Prostate gland (tissue), 2 donors: ENCODE results near the gene MSANTD2. TPM values are rescaled to one million over a fixed set of nuclear protein-coding genes. Genes with fewer than 3 reads are reported as not detected.

Experiments used
- DNase-seq: peaks from one replicate; pipeline ENCODE4 v3.0.0-alpha.2; 2019; ENCODE audit warnings: low spot score
- H3K27ac ChIP-seq, 2 donors: fragments of 200-600 bp; sonication (generic); 2 replicates each; pipeline ENCODE4 v1.5.1; 2017 to 2019
- H3K27me3 ChIP-seq: fragments of 200-600 bp; sonication (generic); replicated peaks from 2 replicates; pipeline ENCODE4 v1.5.1; 2019; ENCODE audit not compliant: insufficient read depth
- H3K36me3 ChIP-seq, 2 donors: fragments of 200-600 bp; sonication (generic); 1 replicate in 1 of 2; 2 replicates in 1 of 2; pipeline versions ENCODE4 v1.5.1 to v1.8.1; 2017 to 2019
- H3K4me1 ChIP-seq: fragments of 200-600 bp; sonication (generic); replicated peaks from 2 replicates; pipeline ENCODE4 v1.5.1; 2019
- H3K4me3 ChIP-seq, 2 donors: fragments of 200-600 bp; sonication (generic); 2 replicates each; pipeline ENCODE4 v1.5.1; 2017 to 2019
- H3K9me3 ChIP-seq: fragments of 200-600 bp; sonication (generic); 2 replicates; pipeline ENCODE4 v1.5.1; 2017
- POLR2A ChIP-seq: fragments of 450-650 bp; IDR thresholded peaks from one replicate; pipeline ENCODE4 v1.6.1; 2016; ENCODE audit warnings: antibody characterized with exemption, mild to moderate bottlenecking
- POLR2AphosphoS5 ChIP-seq: sonication (generic); formaldehyde crosslinking; IDR thresholded peaks from one replicate; pipeline ENCODE4 v1.6.1; 2017; ENCODE audit warnings: antibody characterized with exemption
- WGBS: methylation state at CpG from one replicate; pipeline ENCODE4 v1.1.5; 2018; 5-methylcytosine and 5-hydroxymethylcytosine counted together
- intact Hi-C: fragments of 100-400 bp; cut with DNase I; formaldehyde crosslinking; loops from one replicate; pipeline ENCODE4 v1.14.2; 2022
- total RNA-seq, 2 donors: library from RNA; depleted of rRNA; stranded (reverse); fragments of >200 nt; gene quantifications; one replicate each; pipeline ENCODE4 v1.1.0, GENCODE V29; 2016
- TF ChIP-seq, protein P1 (sequence below), 4 experiments: fragments of 200-600 bp in 2 of 4; fragments of 450-650 bp in 2 of 4; sonication (generic) in 2 of 4; IDR thresholded peaks; 1 replicate in 3 of 4; 2 replicates in 1 of 4; pipeline ENCODE4 v1.5.1; 2016 to 2019; ENCODE audit warnings: antibody characterized with exemption in 4 of 4, mild to moderate bottlenecking in 2 of 4, moderate library complexity in 2 of 4

Gene MSANTD2
- total RNA-seq, 2 donors from 2014 or later, result 12.3 to 22.9 TPM

DNA sequence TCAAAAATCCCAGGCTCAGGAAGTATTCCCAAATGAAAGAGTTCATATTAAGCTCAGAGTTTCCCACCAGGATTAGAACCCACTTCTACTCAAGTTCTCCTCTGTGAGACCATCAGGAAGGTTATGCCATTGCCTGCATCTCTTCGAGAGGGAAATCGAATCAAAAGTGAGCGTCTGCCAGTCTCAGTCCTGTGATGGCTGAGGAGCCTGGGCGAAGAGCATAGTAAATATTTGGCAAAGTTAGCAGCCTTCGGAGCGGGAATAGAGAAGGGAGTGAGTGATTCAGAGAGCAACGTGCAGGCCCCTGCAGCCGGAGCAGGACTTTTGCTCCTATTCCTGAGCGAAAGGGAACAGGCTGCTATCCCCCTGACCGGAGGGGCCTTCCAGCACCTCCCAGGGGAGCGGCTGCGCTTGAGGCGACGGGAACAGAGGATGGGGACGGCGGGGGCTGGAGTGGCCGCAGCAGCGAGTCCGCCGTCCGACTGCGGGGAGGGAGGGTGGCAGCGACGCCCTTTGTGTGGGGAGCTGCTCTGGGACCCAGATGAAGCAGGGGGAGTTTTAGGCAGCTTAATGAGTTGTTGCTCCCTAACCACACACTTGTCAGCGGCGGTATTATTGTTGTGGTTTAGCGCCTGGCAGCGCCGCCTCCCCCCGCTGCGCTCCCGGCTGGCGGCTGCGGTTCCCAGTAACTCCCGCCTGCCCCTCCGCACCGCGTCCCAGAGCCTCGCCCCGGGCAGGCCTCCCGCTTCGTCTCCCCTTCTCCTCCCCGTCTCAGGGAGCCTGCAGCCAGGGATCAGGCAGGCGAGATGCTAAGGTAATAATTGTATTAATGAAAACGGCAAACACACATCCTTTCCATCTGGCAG lies 82.2 kb downstream of the MSANTD2 start:
- Histone ChIP-seq H3K27me3 (no peaks in the 10 kb centered on the region), H3K9me3 (no peaks in the 10 kb centered on the region), H3K4me1 (no peaks in the 10 kb centered on the region), H3K36me3 (no peaks in the 10 kb centered on the region), H3K27ac (no peak overlapping the region), H3K4me3 (peak overlapping the region; percentile 6 to 30)
- no peak for DNase-seq
- under 1% methylated on average over 45 of the region's 45 CpGs for WGBS
- no peak for TF ChIP-seq POLR2A
- TF ChIP-seq, protein P1, sequence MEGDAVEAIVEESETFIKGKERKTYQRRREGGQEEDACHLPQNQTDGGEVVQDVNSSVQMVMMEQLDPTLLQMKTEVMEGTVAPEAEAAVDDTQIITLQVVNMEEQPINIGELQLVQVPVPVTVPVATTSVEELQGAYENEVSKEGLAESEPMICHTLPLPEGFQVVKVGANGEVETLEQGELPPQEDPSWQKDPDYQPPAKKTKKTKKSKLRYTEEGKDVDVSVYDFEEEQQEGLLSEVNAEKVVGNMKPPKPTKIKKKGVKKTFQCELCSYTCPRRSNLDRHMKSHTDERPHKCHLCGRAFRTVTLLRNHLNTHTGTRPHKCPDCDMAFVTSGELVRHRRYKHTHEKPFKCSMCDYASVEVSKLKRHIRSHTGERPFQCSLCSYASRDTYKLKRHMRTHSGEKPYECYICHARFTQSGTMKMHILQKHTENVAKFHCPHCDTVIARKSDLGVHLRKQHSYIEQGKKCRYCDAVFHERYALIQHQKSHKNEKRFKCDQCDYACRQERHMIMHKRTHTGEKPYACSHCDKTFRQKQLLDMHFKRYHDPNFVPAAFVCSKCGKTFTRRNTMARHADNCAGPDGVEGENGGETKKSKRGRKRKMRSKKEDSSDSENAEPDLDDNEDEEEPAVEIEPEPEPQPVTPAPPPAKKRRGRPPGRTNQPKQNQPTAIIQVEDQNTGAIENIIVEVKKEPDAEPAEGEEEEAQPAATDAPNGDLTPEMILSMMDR (IDR thresholded peaks at IDR 0.05), result no peak
- no peak for TF ChIP-seq POLR2AphosphoS5
- intact Hi-C loops, result no loop called here

DNA sequence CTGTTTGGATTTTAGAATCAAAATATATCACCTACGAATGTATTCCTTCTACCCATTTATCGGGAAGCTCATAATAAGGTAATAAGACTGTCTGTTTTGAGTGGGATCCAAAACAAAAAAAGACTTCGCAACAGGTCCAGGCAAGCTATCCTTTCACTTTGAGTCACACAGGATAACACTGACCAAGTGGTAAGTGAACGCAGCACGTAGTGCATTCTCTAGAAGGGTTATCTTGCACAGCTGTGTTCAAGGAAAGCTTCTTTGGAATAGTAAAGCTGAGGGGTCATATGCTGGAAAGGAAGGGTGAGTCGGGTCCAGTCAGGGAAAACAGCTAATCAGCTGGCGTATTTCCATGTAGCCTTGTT lies 82.8 kb downstream of the MSANTD2 start:
- intact Hi-C loops, result no loop called here
- no peaks in the 10 kb centered on the region for H3K36me3 ChIP-seq
- WGBS, result 28% methylated on average over 7 of the region's 7 CpGs
- no peak for DNase-seq
- no peak overlapping the region for H3K4me3 ChIP-seq
- TF ChIP-seq, protein P1 (IDR thresholded peaks at IDR 0.05), result no peak
- TF ChIP-seq POLR2A, result no peak
- no peak for TF ChIP-seq POLR2AphosphoS5
- no peaks in the 10 kb centered on the region for H3K4me1 ChIP-seq
- no peaks in the 10 kb centered on the region for H3K9me3 ChIP-seq
- H3K27me3 ChIP-seq, result no peaks in the 10 kb centered on the region
- no peak overlapping the region for H3K27ac ChIP-seq

DNA sequence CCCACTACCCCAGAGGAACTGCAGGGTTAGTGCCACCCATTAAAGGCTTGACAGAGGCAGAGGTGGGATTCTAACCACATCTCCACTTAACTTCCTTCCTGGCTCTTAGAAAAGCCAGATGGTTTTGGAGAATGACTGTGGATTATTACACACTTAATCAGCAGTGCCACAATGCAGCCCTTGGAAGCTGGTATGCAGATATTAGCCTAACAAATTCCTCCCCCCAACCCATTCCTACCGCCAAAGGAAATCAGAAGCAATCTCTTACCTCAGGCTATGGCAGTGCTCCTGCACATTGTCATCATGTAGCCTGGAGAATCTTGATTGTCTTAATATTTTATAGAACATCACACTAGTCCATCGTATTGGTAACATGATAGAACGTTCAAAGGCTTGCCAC lies 83.6 kb downstream of the MSANTD2 start:
- TF ChIP-seq, protein P1 (IDR thresholded peaks at IDR 0.05), result no peak
- TF ChIP-seq POLR2AphosphoS5 (no peak), POLR2A (no peak)
- Histone ChIP-seq H3K4me1 (no peaks in the 10 kb centered on the region), H3K36me3 (no peaks in the 10 kb centered on the region), H3K27me3 (no peaks in the 10 kb centered on the region), H3K4me3 (no peak overlapping the region), H3K27ac (no peak overlapping the region), H3K9me3 (no peaks in the 10 kb centered on the region)
- DNase-seq, result no peak
- 45% methylated on average over 3 of the region's 3 CpGs for WGBS
- intact Hi-C loops, result no loop called here

Other genes starting within 250 kb of the MSANTD2 start
- gene OR8A1, start 230.4 kb downstream of the MSANTD2 start, total RNA-seq, result not detected
- not detected for gene PANX3, start 189.0 kb downstream of the MSANTD2 start, total RNA-seq
- 10 to 100 TPM; 30.8 to 33.8 TPM for gene TBRG1, start 177.5 kb downstream of the MSANTD2 start, total RNA-seq
- gene SIAE, start 126.7 kb downstream of the MSANTD2 start, total RNA-seq, result 10 to 100 TPM; 20.4 to 30.1 TPM
- gene SPA17, start 126.5 kb downstream of the MSANTD2 start, total RNA-seq, result 10 to 100 TPM; 14.7 to 20.8 TPM
- 1 to 10 TPM; 1.2 to 1.8 TPM for gene NRGN, start 60.5 kb downstream of the MSANTD2 start, total RNA-seq
- 10 to 100 TPM; 28.2 to 38.6 TPM for gene VSIG2, start 48.2 kb downstream of the MSANTD2 start, total RNA-seq
- gene ESAM, start 38.1 kb downstream of the MSANTD2 start, total RNA-seq, result 10 to 100 TPM; 12.1 to 18.6 TPM
- 10 to 100 TPM; 18.0 to 30.6 TPM for gene ROBO3, start 65.0 kb upstream of the MSANTD2 start, total RNA-seq
- 10 to 100 TPM in 1 of 2 donors, 1 to 10 TPM in 1; 8.5 to 22.0 TPM for gene ROBO4, start 97.5 kb upstream of the MSANTD2 start, total RNA-seq
- gene HEPN1, start 118.8 kb upstream of the MSANTD2 start, total RNA-seq, result not detected
- gene HEPACAM, start 135.6 kb upstream of the MSANTD2 start, total RNA-seq, result under 1 TPM in 1 of 2 donors, not detected in 1; 0.27 TPM
- gene CCDC15, start 153.8 kb upstream of the MSANTD2 start, total RNA-seq, result 1 to 10 TPM; 3.6 to 7.1 TPM